Mesothelial cell of epicardium (in vitro differentiated cells): ENCODE data around the gene RPL10A. TPM values are rescaled to one million over a fixed set of nuclear protein-coding genes. Genes with fewer than 3 reads are reported as not detected.

Experiments used
- DNase-seq, 2 experiments: peaks; one replicate each; pipeline ENCODE4 v3.0.0; 2021; ENCODE audit warnings: low spot score in 2 of 2; ENCODE audit not compliant: unreplicated experiment in 2 of 2
- H3K27ac Mint-ChIP-seq: 2 replicates; pipeline ENCODE4 v1.8.0; 2021; ENCODE audit warnings: mixed read lengths
- H3K27me3 Mint-ChIP-seq: 2 replicates; pipeline ENCODE4 v1.8.0; 2021; ENCODE audit warnings: low read depth, mixed read lengths
- H3K36me3 Mint-ChIP-seq: 2 replicates; pipeline ENCODE4 v1.8.0; 2021; ENCODE audit warnings: mixed read lengths
- H3K4me1 Mint-ChIP-seq: 2 replicates; pipeline ENCODE4 v1.8.0; 2021; ENCODE audit warnings: mixed read lengths
- H3K4me3 Mint-ChIP-seq: 2 replicates; pipeline ENCODE4 v1.8.0; 2021; ENCODE audit warnings: mild to moderate bottlenecking, moderate library complexity, mixed read lengths
- H3K9me3 Mint-ChIP-seq: 2 replicates; pipeline ENCODE4 v1.8.0; 2021; ENCODE audit warnings: mixed read lengths
- total RNA-seq: library from RNA; stranded (reverse); gene quantifications from 3 replicates; pipeline ENCODE4 v1.2.1, GENCODE V29; 2021
- TF ChIP-seq, protein P1 (sequence below): fragments of 200-600 bp; sonication (generic); IDR thresholded peaks from one replicate; pipeline ENCODE4 v1.5.0; 2021; ENCODE audit warnings: antibody characterized with exemption; ENCODE audit not compliant: unreplicated experiment

RPL10A gene
- total RNA-seq, 1 donor from 2014 or later = 1,840 TPM

- H3K27ac Mint-ChIP-seq = peak overlapping the region; percentile 72
- no peaks in the 10 kb centered on the region for H3K27me3 Mint-ChIP-seq
- H3K36me3 Mint-ChIP-seq = no peaks in the 10 kb centered on the region
- H3K4me3 Mint-ChIP-seq = no peak overlapping the region
- no peaks in the 10 kb centered on the region for H3K9me3 Mint-ChIP-seq
- no peak for DNase-seq
- peaks cover 42% of the 10 kb centered on the region for H3K4me1 Mint-ChIP-seq
- TF ChIP-seq, protein P1, sequence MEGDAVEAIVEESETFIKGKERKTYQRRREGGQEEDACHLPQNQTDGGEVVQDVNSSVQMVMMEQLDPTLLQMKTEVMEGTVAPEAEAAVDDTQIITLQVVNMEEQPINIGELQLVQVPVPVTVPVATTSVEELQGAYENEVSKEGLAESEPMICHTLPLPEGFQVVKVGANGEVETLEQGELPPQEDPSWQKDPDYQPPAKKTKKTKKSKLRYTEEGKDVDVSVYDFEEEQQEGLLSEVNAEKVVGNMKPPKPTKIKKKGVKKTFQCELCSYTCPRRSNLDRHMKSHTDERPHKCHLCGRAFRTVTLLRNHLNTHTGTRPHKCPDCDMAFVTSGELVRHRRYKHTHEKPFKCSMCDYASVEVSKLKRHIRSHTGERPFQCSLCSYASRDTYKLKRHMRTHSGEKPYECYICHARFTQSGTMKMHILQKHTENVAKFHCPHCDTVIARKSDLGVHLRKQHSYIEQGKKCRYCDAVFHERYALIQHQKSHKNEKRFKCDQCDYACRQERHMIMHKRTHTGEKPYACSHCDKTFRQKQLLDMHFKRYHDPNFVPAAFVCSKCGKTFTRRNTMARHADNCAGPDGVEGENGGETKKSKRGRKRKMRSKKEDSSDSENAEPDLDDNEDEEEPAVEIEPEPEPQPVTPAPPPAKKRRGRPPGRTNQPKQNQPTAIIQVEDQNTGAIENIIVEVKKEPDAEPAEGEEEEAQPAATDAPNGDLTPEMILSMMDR = no peak
These were observed 32.6 kb downstream of the RPL10A start for GRCh38 chr6:35500782-35501181.

DNA sequence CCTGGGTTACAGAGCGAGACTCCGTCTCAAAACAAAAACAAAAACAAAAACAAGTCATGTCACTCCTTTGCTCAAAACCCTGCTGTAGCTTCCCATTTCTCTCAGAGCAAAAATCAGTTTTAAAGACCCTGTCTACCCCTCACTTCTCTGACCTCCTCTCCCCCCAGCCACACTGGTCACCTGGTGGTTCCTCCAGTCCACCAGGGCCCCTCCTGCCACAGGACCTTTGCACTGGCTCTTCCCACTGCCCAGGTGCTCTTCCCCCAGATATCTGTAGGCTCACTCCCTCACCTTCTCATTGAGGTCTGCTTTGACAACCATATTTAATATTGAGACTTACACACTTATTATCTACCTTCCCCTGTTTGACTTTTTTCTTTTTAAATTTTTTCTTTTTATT is 33.6 kb downstream of the RPL10A start:
- H3K27ac Mint-ChIP-seq = peak overlapping the region; percentile 82

GRCh38 chr6:35503534-35503933 is 35.3 kb downstream of the RPL10A start:
- Mint-ChIP-seq H3K27me3 (no peaks in the 10 kb centered on the region), H3K4me3 (no peak overlapping the region), H3K9me3 (no peaks in the 10 kb centered on the region), H3K27ac (no peak overlapping the region), H3K4me1 (peaks cover 41% of the 10 kb centered on the region), H3K36me3 (no peaks in the 10 kb centered on the region)
- DNase-seq = no peak
- TF ChIP-seq, protein P1 = no peak

More for the DNA sequence above, 33.6 kb downstream of the RPL10A start:
- peaks cover 47% of the 10 kb centered on the region for H3K4me1 Mint-ChIP-seq
- TF ChIP-seq, protein P1 = no peak
- no peaks in the 10 kb centered on the region for H3K36me3 Mint-ChIP-seq
- no peaks in the 10 kb centered on the region for H3K27me3 Mint-ChIP-seq
- DNase-seq = no peak
- no peaks in the 10 kb centered on the region for H3K9me3 Mint-ChIP-seq
- H3K4me3 Mint-ChIP-seq = no peak overlapping the region

GRCh38 chr6:35505999-35506412 is 37.8 kb downstream of the RPL10A start:
- no peak for DNase-seq
- Mint-ChIP-seq H3K4me3 (peak overlapping the region; percentile 24), H3K27ac (no peak overlapping the region), H3K36me3 (no peaks in the 10 kb centered on the region), H3K4me1 (peaks cover 32% of the 10 kb centered on the region), H3K9me3 (no peaks in the 10 kb centered on the region), H3K27me3 (no peaks in the 10 kb centered on the region)
- TF ChIP-seq, protein P1 = no peak

- Mint-ChIP-seq H3K36me3 (no peaks in the 10 kb centered on the region), H3K4me1 (peaks cover 33% of the 10 kb centered on the region), H3K9me3 (no peaks in the 10 kb centered on the region), H3K27ac (no peak overlapping the region), H3K4me3 (no peak overlapping the region), H3K27me3 (no peaks in the 10 kb centered on the region)
- TF ChIP-seq, protein P1 = no peak
- DNase-seq = no peak
These were observed 38.3 kb downstream of the RPL10A start for GRCh38 chr6:35506536-35506935.

- Mint-ChIP-seq H3K36me3 (no peaks in the 10 kb centered on the region), H3K27ac (no peak overlapping the region), H3K27me3 (no peaks in the 10 kb centered on the region), H3K4me1 (peaks cover 33% of the 10 kb centered on the region), H3K4me3 (no peak overlapping the region), H3K9me3 (no peaks in the 10 kb centered on the region)
- no peak for DNase-seq
- TF ChIP-seq, protein P1 = no peak
These were observed 39.0 kb downstream of the RPL10A start for GRCh38 chr6:35507221-35507620.
